Left hindlimb (tissue), 1 donor: ENCODE data around the gene BPIFB4.
"Not testable (repeated sequence)": the region's sequence is repeated elsewhere in the genome, so short reads cannot be mapped to it uniquely, and the experiment has no call there.

Experiments used
- DNase-seq: peaks from one replicate; pipeline ENCODE4 v3.0.0-alpha.2; 2018

BPIFB4 gene

GRCh38 chr20:33079259-33079658, at the start of gene BPIFB4:
BPIFB4 (plus strand) TSS chr20:33079643; CDS start chr20:33081527, 1,884 bp downstream.
- DNase-seq: peak; percentile 55

- no peak for DNase-seq
Measured at GRCh38 chr20:33030076-33030475, 49.4 kb upstream of the BPIFB4 start.

GRCh38 chr20:33030569-33030968, 48.9 kb upstream of the BPIFB4 start:
- DNase-seq: no peak

GRCh38 chr20:33031531-33031930, 47.9 kb upstream of the BPIFB4 start, which contains the start of gene BPIFB6:
BPIFB6 (plus strand) TSS chr20:33031648; CDS start chr20:33031648, 0 bp downstream.
- no peak for DNase-seq

- DNase-seq: no peak
Measured at GRCh38 chr20:33032555-33032954, 46.9 kb upstream of the BPIFB4 start.

- no peak for DNase-seq
Measured at GRCh38 chr20:33033381-33033780, 46.1 kb upstream of the BPIFB4 start.

- no peak for DNase-seq
Measured at GRCh38 chr20:33034115-33034514, 45.3 kb upstream of the BPIFB4 start.

- DNase-seq: no peak
Measured at GRCh38 chr20:33034901-33035492, 44.4 kb upstream of the BPIFB4 start.

- DNase-seq: no peak
Measured at GRCh38 chr20:33037456-33037855, 42.0 kb upstream of the BPIFB4 start.

GRCh38 chr20:33038243-33038642, 41.2 kb upstream of the BPIFB4 start:
- no peak for DNase-seq

- DNase-seq: no peak
Measured at GRCh38 chr20:33042430-33042829, 37.0 kb upstream of the BPIFB4 start.

- DNase-seq: no peak
Measured at GRCh38 chr20:33042983-33043730, 36.3 kb upstream of the BPIFB4 start.

GRCh38 chr20:33043731-33044181, 35.7 kb upstream of the BPIFB4 start:
- DNase-seq: no peak

- DNase-seq: not testable (repeated sequence)
Measured at GRCh38 chr20:33045129-33045721, 34.2 kb upstream of the BPIFB4 start.

- no peak for DNase-seq
Measured at GRCh38 chr20:33046412-33046811, 33.0 kb upstream of the BPIFB4 start.

- DNase-seq: no peak
Measured at GRCh38 chr20:33051333-33051732, 28.1 kb upstream of the BPIFB4 start.

GRCh38 chr20:33053291-33054106, 25.9 kb upstream of the BPIFB4 start, which contains the start of gene BPIFB3:
BPIFB3 (plus strand) TSS chr20:33053903; CDS start chr20:33055436, 1,533 bp downstream.
- DNase-seq: no peak

- no peak for DNase-seq
Measured at GRCh38 chr20:33054381-33054780, 25.1 kb upstream of the BPIFB4 start.

GRCh38 chr20:33054791-33055190, 24.7 kb upstream of the BPIFB4 start:
- DNase-seq: no peak

- no peak for DNase-seq
Measured at GRCh38 chr20:33059136-33059535, 20.3 kb upstream of the BPIFB4 start.

GRCh38 chr20:33059741-33060390, 19.6 kb upstream of the BPIFB4 start:
- no peak for DNase-seq

GRCh38 chr20:33061658-33062028, 17.8 kb upstream of the BPIFB4 start:
- peak; percentile 53 for DNase-seq
